Adipose tissue (tissue), 3 donors: Measurements from ENCODE around the gene GART. TPM values are rescaled to one million over a fixed set of nuclear protein-coding genes. Genes with fewer than 3 reads are reported as not detected.
"Not testable (repeated sequence)": the region's sequence is repeated elsewhere in the genome, so short reads cannot be mapped to it uniquely, and the experiment has no call there.

Source experiments
- H3K27ac ChIP-seq: one replicate; pipeline ENCODE4 v1.5.1; 2013; ENCODE audit warnings: low read depth, low read length
- WGBS, 3 donors: extraction: QIAGEN DNeasy Blood & Tissue Kit; methylation state at CpG; one replicate each; pipeline ENCODE4 v1.1.7; 2013; 5-methylcytosine and 5-hydroxymethylcytosine counted together
- polyA plus RNA-seq, 3 donors: library from polyadenylated mRNA; stranded (reverse); fragments of 200-250 nt; gene quantifications; one replicate each; pipeline ENCODE4 v1.2.3, GENCODE V29; 2013
- donor health status: healthy with polysubstance abuse.
- donor health status: Bipolar disorder and iron deficiency.
- donor health status: healthy.

Gene GART
- polyA plus RNA-seq, 3 donors, result 16.7 to 45.5 (median 26.0) TPM

GRCh38 chr21:33480481-33481103 is 61.3 kb downstream of the GART start:
- no peak overlapping the region for H3K27ac ChIP-seq
- 21 to 31% (median 29%) methylated on average over 17 of the region's 17 CpGs for WGBS, 3 donors

GRCh38 chr21:33479679-33480480 is 62.0 kb downstream of the GART start, which contains the start of gene TMEM50B:
TMEM50B (minus strand) TSS chr21:33479974; CDS start chr21:33468885, 11,089 bp downstream.
- H3K27ac ChIP-seq, result peak within 1 kb of the TSS; percentile 38
- WGBS, 3 donors, result 0 to 1% (median 0%) methylated on average over 79 to 91 of the region's 93 CpGs

GRCh38 chr21:33478935-33479678 is 62.8 kb downstream of the GART start:
- peak overlapping the region; percentile 38 for H3K27ac ChIP-seq
- WGBS, 3 donors, result 0% methylated on average over 60 to 68 of the region's 68 CpGs

GRCh38 chr21:33478182-33478581 is 63.7 kb downstream of the GART start:
- 60 to 72% (median 66%) methylated on average over 9 of the region's 9 CpGs for WGBS, 3 donors
- H3K27ac ChIP-seq, result no peak overlapping the region

- no peak overlapping the region for H3K27ac ChIP-seq
- 82 to 86% (median 86%) methylated on average over 7 of the region's 7 CpGs for WGBS, 3 donors
These were observed 64.9 kb downstream of the GART start for GRCh38 chr21:33477066-33477465.

GRCh38 chr21:33473344-33473743 is 68.6 kb downstream of the GART start:
- no peak overlapping the region for H3K27ac ChIP-seq
- 93 to 97% (median 93%) methylated on average over 3 of the region's 3 CpGs for WGBS, 3 donors

GRCh38 chr21:33470701-33471100 is 71.2 kb downstream of the GART start:
- WGBS, 3 donors, result 95 to 100% (median 100%) methylated on average over 2 of the region's 2 CpGs

GRCh38 chr21:33469183-33469582 is 72.7 kb downstream of the GART start:
- WGBS, 3 donors, result 86 to 90% (median 89%) methylated on average over 4 of the region's 4 CpGs
- not testable (repeated sequence) for H3K27ac ChIP-seq

More at GRCh38 chr21:33470701-33471100, 71.2 kb downstream of the GART start:
- H3K27ac ChIP-seq, result no peak overlapping the region

- WGBS, 3 donors, result 87 to 94% (median 94%) methylated on average over 5 of the region's 5 CpGs
- H3K27ac ChIP-seq, result no peak overlapping the region
These were observed 80.2 kb downstream of the GART start for GRCh38 chr21:33461538-33462250.

- WGBS, 3 donors, result 98 to 99% (median 98%) methylated on average over 3 of the region's 3 CpGs
- H3K27ac ChIP-seq, result no peak overlapping the region
These were observed 83.1 kb downstream of the GART start for GRCh38 chr21:33458861-33459260.

- 82 to 83% (median 82%) methylated on average over 6 of the region's 6 CpGs for WGBS, 3 donors
- no peak overlapping the region for H3K27ac ChIP-seq
These were observed 86.1 kb downstream of the GART start for GRCh38 chr21:33455686-33456446.

Other genes with a start within 250 kb of the GART start
- gene IFNAR1, start 217.1 kb downstream of the GART start, polyA plus RNA-seq, result 10 to 100 TPM; 18.3 to 56.9 (median 26.0) TPM
- 100 to 1,000 TPM in 1 of 3 donors, 10 to 100 TPM in 2; 16.8 to 125 (median 87.6) TPM for gene IFNGR2, start 138.7 kb downstream of the GART start, polyA plus RNA-seq
- 10 to 100 TPM; 21.1 to 34.8 (median 29.0) TPM for gene TMEM50B, start 62.1 kb downstream of the GART start, polyA plus RNA-seq
- 1 to 10 TPM in 2 of 3 donors, under 1 TPM in 1; 0.86 to 1.6 (median 1.3) TPM for gene DNAJC28, start 50.4 kb downstream of the GART start, polyA plus RNA-seq
- 100 to 1,000 TPM in 1 of 3 donors, 10 to 100 TPM in 2; 45.7 to 107 (median 83.2) TPM for gene SON, start 921 bp upstream of the GART start, polyA plus RNA-seq
- gene DONSON, start 46.6 kb upstream of the GART start, polyA plus RNA-seq, result 1 to 10 TPM; 4.6 to 8.7 (median 5.2) TPM
- 10 to 100 TPM; 13.0 to 18.9 (median 18.5) TPM for gene CRYZL1, start 99.6 kb upstream of the GART start, polyA plus RNA-seq
- gene ITSN1, start 100.4 kb upstream of the GART start, polyA plus RNA-seq, result 100 to 1,000 TPM in 1 of 3 donors, 10 to 100 TPM in 1, 1 to 10 TPM in 1; 6.8 to 114 (median 40.2) TPM